ENCODE data around the gene HSPBP1. TPM values are rescaled to one million over a fixed set of nuclear protein-coding genes. Genes with fewer than 3 reads are reported as not detected.

HSPBP1 gene
- total and polyA plus RNA-seq, 2 of the 13 experiments (the other 11 are each of a cell fraction or from before 2014, with no cell fraction given), result 22.3 to 33.7 TPM

- TF ChIP-seq ZNF704 (CRISPR knock-in tag; IDR thresholded peaks at IDR 0.05; ENCODE audit: borderline replicate concordance) (no peak), ARNTL (CRISPR knock-in tag; IDR thresholded peaks at IDR 0.05) (no peak), ZSCAN25 (CRISPR knock-in tag; IDR thresholded peaks at IDR 0.05) (no peak)
Observed at GRCh38 chr19:55251341-55252081, 28.4 kb downstream of the HSPBP1 start (continued).

GRCh38 chr19:55250262-55251036 is 29.5 kb downstream of the HSPBP1 start:
- Histone ChIP-seq H3K4me2 (ENCODE audit: low read depth, low read length) (no peak overlapping the region), H3K9me3 (ENCODE audit: low read length) (no peaks in the 10 kb centered on the region), H3K4me3 (replicated peaks in 1 of 3; ENCODE audit: insufficient read depth in 1 of 3, low read depth in 2 of 3, low read length in 3 of 3) (no peak overlapping the region), H2AFZ (ENCODE audit: low read length) (no peak overlapping the region), H3K36me3 (replicated peaks in 1 of 2; ENCODE audit: control insufficient read depth in 1 of 2, insufficient read depth in 2 of 2, low read length in 2 of 2) (peaks cover 18 to 64% of the 10 kb centered on the region in 2 experiments; a peak in 4 of 5 replicates), H3K79me2 (ENCODE audit: insufficient read depth, low read length) (peaks cover 79% of the 10 kb centered on the region), H3K27ac (ENCODE audit: extremely low read length, insufficient read depth, low read length) (no peak overlapping the region), H3K4me1 (ENCODE audit: insufficient read depth, low read length) (peaks cover 49% of the 10 kb centered on the region), H3K27me3 (ENCODE audit: control insufficient read depth in 1 of 2, insufficient read depth in 2 of 2, low read length in 2 of 2) (no peaks in the 10 kb centered on the region), H3K9ac (ENCODE audit: insufficient read depth, low read depth, low read length) (no peak overlapping the region), H4K20me1 (ENCODE audit: insufficient read depth, low read length) (peaks cover 57% of the 10 kb centered on the region)
- ChIA-PET CTCF (ENCODE audit: low intra/inter-chr PET ratio, low total read pairs) (no interaction called here), POLR2A (interaction anchor here (0.8 kb wide), 1 partner anchor 10 kb away, joined by 3 read pairs; no protein-coding TSS in a partner anchor)
- FAIRE-seq (no peak), ATAC-seq (no peak; the same call in 2 of the 3 replicates), DNase-seq (ENCODE audit: low spot score) (no peak)
- intact Hi-C loops (cut with micrococcal nuclease; ENCODE audit: unreplicated experiment), result no loop called here
- in situ Hi-C loops (cut with HindIII; ENCODE audit: extremely low pct_ligation_motif_present, low pct_unique_long_range_greater_than_20kb), result no loop called here
- BruUV-seq (replicated peaks), result no TSS peak
- 98% methylated on average over 15 of the region's 18 CpGs for WGBS (ENCODE audit: low lambda C conversion rate)
- TF ChIP-seq MIER2 (CRISPR knock-in tag; IDR thresholded peaks at IDR 0.05), result no peak
- TF ChIP-seq U2AF2 (IDR thresholded peaks at IDR 0.05; ENCODE audit: low read depth, low read length), result no peak
- TF ChIP-seq CREBL2 (CRISPR knock-in tag; IDR thresholded peaks at IDR 0.05; ENCODE audit: borderline replicate concordance), result no peak
- TF ChIP-seq GRHL1 (CRISPR knock-in tag; conservative IDR thresholded peaks at IDR 0.05), result no peak
- no peak for TF ChIP-seq RBM39 (IDR thresholded peaks at IDR 0.05; ENCODE audit: low read depth, low read length, poor library complexity, severe bottlenecking)
- TF ChIP-seq ZFP36 (IDR thresholded peaks at IDR 0.05; ENCODE audit: borderline replicate concordance, low read depth, low read length, partially characterized antibody), result no peak
- TF ChIP-seq ZBTB8A (CRISPR knock-in tag; IDR thresholded peaks at IDR 0.05; ENCODE audit: borderline replicate concordance, low read depth), result no peak
- no peak for TF ChIP-seq ZBTB1 (CRISPR knock-in tag; IDR thresholded peaks at IDR 0.05; ENCODE audit: borderline replicate concordance)
- TF ChIP-seq PBX2 (CRISPR knock-in tag; IDR thresholded peaks at IDR 0.05), result no peak
- no peak for TF ChIP-seq IKZF4 (CRISPR knock-in tag; IDR thresholded peaks at IDR 0.05; ENCODE audit: borderline replicate concordance, low read depth, not compliant biosample characterization)
- no peak for TF ChIP-seq ZNF512 (CRISPR knock-in tag; IDR thresholded peaks at IDR 0.05)

Data from HepG2 (cell line).